IPS-18c (cell line): Measurements from ENCODE around the gene TMPRSS6.

Experiments
- H3K4me3 ChIP-seq: 2 replicates; pipeline ENCODE4 v1.7.0; 2013; ENCODE audit warnings: low read depth, mild to moderate bottlenecking, low read length, moderate library complexity; ENCODE audit not compliant: insufficient read depth
- H3K9me3 ChIP-seq: one replicate; pipeline ENCODE4 v1.6.1; 2013; ENCODE audit warnings: mild to moderate bottlenecking, low read length, moderate library complexity; ENCODE audit not compliant: control insufficient read depth, insufficient read depth

TMPRSS6 gene

DNA sequence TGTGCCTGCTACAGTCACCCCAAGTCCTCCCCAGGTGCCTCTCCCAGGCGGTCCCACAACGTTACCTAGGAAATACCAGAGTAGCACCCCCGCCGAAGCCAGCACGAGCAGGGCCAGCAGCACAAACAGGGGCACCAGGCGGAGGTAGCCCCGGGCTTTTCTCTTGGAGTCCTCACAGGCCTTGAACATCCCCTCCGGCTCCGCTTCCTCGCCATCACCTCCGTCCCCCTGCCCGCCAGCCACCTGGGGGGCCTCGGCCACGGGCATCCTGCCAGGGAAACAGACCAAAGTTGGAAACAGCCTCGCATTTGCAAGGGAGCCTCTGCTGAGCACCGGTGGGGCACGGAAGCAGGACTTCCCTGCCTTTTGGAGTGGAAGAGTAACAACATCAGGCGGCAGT lies 6.4 kb downstream of the TMPRSS6 start:
- Histone ChIP-seq H3K4me3 (no peak overlapping the region), H3K9me3 (no peaks in the 10 kb centered on the region)

DNA sequence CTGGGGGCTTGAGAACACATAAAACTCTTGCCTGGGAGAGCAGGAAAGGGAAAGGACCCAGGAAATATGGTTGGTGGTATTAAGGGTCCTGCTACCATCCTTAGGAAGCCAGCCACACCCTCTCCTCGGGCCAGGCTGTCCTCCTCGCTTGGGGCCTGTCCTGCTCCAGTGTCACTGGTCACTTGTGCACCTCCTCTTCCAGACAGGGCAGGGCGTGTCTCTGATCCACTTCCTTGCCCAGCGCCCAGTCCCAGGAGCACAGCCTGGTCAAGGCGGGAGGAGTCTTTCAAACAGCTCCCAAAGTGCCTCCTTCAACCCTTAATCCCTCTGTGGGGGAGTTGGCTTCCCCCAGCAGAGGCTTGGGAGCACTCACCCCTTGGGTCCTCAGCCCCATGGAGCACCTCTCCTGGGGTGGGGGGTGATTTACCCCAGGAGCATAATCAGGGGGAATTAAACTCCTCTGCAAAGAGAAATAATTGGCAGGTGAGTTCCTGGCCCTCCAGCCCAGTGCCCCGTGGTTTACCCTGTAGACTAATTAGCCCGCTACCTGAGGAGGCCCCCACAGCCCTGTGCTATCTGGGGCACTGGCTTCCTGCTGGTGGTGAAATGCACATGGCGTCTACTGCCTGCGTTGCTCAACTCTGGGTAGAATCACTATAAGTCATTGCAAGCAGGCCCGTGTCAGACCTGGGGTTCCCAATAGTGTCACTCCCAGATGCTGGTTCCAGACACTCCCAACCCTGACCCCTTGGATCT lies 8.0 kb downstream of the TMPRSS6 start:
- H3K4me3 ChIP-seq, result no peak overlapping the region

DNA sequence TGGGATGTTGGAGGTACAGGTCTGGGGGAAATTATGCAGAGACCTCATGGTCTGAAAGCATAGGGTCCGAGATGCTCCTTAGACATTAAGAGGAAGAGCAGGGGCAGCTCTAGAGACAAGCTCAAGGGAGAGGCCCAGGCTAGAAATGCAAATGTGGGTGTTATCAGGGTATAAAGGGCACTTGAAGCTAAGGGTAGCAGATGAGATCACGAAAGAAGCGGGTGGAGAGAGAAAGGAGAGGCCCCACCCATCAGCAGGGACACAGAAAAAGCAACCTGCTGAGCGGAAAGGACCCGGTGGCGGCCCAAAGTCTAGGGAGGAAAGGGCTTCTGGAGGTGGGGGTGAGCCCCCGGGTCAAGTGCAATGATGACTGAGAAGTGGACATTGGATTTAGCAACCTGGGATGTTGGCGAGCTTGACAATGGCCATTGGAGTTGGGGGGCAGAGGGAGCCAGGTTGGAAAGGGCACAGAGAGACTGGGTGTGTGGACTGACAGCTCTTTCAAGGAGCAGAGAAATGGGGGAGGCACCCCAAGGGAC lies 8.9 kb downstream of the TMPRSS6 start:
- H3K9me3 ChIP-seq, result no peaks in the 10 kb centered on the region
- no peak overlapping the region for H3K4me3 ChIP-seq

More for the DNA sequence above, 8.0 kb downstream of the TMPRSS6 start:
- H3K9me3 ChIP-seq, result no peaks in the 10 kb centered on the region

DNA sequence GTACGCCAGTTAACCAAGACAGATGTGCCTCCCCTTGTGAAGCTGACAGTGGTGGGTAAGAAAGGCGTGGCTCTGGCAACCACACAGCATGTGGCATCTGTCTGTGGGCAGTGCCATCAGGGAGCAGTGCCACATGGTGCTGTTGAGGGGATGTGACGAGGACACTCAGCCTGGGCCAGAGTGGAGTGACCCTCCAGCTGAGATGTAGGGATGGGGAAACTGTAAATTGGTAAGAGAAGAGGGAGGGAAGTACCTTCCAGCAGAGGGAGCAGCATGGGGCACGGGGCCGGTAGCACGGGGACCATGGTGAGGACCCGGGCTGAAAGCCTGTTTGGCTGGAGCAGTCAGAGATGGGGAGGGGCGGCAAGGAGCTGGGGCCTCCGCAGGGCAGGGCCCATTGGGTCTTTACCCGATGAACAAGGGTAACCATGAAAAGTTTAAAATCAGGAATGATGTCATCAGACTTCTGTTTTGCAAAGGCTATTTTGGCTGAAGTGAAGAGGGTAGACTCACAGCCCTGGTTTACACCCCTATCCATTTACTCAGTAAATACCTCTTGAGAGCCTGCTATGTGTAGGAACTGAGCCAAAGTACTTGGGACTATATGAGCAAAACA lies 10.4 kb downstream of the TMPRSS6 start:
- no peak overlapping the region for H3K4me3 ChIP-seq
- H3K9me3 ChIP-seq, result no peaks in the 10 kb centered on the region

DNA sequence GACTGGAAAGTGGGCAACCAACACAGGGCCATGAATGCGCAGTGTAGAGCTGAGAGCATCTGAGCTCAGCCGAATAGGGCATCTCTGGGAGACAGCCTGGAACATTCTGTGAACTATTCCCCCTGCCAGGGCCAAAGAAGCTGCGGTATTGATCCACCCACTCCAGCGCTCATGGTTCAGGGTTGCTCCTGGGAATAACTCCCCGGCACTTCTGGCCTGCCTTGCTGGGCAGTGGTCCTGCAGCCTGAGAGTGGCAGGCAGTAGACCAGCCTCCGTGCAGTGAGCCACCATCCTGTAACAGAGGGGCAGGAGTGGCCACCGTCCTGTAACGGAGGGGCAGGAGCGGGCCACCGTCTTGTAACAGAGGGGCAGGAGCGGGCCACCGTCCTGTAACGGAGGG lies 12.2 kb downstream of the TMPRSS6 start:
- no peaks in the 10 kb centered on the region for H3K9me3 ChIP-seq
- H3K4me3 ChIP-seq, result no peak overlapping the region

DNA sequence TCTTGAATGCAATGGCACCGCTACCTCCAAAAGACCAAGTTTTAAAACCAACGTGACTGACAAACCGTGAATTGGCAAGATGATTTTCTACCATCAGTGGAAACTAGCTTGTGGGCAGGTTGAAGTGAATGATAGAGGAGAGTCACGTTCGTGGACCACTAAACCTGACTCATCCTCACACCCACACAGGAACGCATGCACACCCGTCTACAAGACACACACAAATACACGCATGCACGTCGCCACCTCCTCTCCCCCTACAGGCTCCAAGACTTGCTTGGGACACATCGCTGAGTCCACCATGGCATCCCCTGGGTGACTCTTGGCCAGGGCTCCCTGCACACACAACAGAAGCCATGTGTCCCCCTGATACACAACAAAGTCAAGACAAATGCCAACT lies 14.4 kb downstream of the TMPRSS6 start:
- H3K9me3 ChIP-seq, result no peaks in the 10 kb centered on the region
- no peak overlapping the region for H3K4me3 ChIP-seq

DNA sequence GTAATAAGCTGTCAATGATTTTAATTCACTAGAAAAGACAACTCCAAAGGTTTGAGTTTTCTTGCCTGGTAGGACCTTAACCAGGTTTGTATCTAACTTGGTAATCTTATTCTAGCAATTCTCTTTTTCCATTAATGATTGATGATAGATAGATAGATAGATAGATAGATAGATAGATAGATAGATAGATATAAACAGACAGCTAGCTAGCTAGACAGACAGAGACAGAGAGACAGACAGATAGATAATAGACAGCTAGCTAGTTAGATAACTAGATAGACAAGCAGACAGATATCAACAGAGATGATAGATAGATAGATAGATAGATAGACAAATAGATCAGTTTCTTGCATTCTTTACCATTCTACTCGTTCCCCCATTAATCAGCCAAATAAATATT lies 15.3 kb downstream of the TMPRSS6 start:
- Histone ChIP-seq H3K4me3 (no peak overlapping the region), H3K9me3 (no peaks in the 10 kb centered on the region)

DNA sequence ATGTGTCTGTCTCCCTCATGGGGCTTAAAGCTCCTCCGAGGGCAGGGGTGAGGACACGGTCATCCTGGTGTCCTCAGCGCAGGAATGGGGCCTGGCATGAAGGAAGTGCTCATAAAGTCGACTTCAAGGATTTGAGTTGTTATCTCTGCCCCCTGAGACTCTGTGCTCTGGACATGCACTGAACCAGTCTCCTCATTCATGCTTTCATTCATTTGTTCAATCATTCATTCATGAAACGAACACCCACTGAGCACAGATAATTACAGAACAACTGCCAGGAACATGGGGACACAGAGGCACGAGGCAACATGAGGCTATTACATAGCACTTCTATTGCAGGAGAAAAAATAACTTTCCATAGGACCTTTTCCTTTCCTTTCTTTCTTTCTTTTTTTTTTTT lies 16.5 kb downstream of the TMPRSS6 start:
- Histone ChIP-seq H3K4me3 (no peak overlapping the region), H3K9me3 (no peaks in the 10 kb centered on the region)

DNA sequence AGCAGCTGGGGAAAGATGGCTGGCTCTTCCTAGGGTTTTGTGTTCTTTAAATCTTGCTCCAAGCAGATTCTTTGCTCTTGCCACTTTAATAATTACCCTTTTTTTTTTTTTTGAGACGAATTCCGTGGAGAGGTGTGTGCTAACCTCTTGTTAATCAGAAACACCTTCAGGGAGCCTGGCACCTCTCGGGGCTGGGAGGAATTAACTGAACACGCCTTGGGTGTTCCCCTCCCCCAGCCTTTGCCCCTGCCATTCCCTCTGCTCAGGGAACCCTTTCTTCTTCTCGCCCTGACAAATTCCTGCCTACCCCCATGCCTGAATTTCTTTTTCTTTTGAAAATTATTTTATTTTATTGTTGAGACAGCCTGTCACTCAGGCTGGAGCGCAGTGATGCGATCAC lies 17.5 kb downstream of the TMPRSS6 start:
- Histone ChIP-seq H3K9me3 (no peaks in the 10 kb centered on the region), H3K4me3 (no peak overlapping the region)

DNA sequence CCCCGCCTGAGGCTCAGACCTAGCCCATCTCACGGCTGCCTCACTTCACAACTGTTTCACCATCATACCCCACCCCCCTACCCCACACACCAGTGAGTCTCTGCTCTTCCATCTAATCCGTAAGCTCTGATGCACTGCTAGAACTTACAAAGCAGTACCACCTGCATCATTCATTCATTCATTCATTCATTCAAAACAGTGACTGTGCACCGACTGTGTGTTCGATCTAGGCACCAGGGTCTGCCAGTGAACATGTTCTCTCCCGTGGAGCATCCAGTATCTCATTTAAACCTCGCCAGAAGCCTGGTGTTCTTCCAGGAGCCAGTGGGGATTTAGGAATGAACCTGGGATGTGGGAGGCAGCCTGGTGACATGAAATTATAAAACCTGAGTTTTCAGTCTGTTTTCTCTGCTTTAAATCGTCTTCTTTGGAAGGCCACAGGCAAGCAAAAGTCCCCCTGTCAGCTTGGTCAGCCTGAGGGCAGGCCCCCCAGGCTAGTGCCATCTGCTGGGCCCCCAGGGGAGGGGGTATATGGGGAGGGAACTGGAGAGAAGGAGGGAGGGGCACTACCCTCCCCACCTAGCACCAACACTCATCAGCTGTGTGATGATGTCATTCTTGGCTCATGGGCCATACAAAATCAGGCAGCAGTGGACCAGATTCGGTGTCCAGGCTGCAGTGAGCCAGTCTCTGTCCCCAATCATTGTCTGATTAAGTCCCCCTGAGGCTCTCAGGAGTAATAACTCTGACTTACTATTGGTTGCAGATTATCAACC lies 18.4 kb downstream of the TMPRSS6 start:
- H3K4me3 ChIP-seq, result no peak overlapping the region
- no peaks in the 10 kb centered on the region for H3K9me3 ChIP-seq

DNA sequence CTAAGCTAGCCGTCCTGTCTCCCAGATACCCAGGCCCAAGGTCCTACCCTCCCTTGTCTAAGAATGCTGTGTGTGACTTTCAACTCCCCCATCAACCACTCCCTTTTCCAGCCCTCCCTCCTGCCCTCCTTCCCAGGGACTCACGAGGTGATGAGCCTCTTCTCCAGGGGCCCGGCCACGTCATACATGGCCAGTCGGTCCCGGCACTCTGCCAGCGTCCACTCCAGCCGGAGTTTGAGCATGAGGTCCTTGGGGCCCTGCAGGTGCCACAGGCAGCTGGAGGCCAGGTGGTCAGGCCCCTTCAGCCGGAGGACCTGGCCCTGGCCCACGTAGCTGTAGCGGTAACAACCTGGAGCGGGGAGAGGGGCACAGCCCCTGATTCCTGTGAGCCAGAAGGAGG lies 20.1 kb downstream of the TMPRSS6 start:
- H3K4me3 ChIP-seq, result no peak overlapping the region
- H3K9me3 ChIP-seq, result no peaks in the 10 kb centered on the region

DNA sequence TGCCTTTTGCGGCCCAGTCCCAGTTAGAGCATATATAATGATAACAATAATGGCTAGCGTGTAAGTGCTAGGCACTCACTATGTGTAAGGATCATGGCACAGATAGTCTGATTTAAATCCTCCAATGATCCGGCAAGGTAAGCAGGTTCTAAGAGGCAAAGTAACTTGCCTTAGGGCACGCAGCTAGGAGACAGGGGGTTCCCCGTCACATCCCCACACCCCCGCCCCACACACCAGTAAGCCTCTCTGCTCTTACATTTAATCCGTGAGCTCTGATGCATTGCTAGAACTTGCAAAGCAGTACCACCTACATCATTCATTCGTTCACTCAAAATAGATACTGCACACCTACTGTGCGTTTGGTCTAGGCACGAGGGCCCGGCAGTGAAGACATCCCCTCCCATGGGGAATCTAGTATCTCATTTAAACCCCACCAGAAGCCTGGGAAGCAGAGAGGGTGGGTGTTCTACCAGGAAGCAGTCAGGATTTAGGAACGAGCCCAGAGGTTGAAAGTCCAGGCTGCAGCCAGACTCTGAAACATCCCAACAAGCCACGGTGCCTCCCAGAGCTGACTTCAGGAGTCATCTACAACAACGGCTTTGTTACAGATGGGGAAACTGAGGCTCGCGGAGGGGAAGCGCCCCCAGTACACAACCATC lies 20.6 kb downstream of the TMPRSS6 start:
- H3K4me3 ChIP-seq, result no peak overlapping the region

DNA sequence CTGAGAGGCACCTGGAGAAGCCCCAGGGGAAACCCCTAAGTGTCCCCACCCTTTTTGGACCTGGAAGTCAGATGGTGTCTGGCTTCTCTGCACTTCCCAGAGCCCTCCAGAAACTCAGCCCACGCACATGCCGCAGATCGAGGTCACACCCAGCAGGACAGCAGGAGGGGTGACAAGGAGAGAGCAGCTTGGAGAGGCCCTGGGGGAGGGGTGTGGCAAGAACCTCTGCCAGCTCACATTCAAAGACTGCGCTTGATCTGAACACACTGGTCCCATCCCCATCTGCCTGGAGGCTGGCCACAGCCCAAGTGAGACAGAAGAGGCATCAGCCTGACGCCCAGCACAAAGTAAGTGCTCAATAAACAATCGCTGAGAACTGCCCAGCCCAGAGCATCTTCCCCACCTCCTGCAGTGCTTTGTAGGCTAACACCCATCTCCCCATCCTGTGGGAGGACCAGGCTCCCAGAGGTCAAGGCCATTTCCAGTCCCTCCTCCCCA lies 21.4 kb downstream of the TMPRSS6 start:
- no peaks in the 10 kb centered on the region for H3K9me3 ChIP-seq
- no peak overlapping the region for H3K4me3 ChIP-seq

More for the DNA sequence above, 20.6 kb downstream of the TMPRSS6 start:
- no peaks in the 10 kb centered on the region for H3K9me3 ChIP-seq

DNA sequence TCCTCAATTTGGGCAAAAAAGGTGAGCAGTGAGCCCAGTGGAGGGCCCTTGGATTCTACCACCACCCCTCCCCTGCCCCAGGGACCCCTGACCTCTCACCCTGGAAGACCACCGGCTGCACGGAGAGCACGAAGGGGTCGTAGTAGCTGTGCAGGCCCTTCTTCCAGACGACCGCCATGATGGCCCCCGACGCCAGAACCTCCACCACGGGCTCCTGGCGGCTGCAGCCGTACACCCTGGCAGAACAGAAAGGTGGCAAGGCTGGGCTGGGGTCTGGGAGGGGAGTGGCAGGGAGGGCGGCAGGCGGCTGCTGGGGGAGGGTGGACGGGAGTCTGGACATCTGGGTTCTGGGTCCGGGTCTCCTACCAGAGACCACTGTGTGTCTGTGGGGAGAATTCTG lies 23.3 kb downstream of the TMPRSS6 start:
- no peaks in the 10 kb centered on the region for H3K9me3 ChIP-seq
- no peak overlapping the region for H3K4me3 ChIP-seq

DNA sequence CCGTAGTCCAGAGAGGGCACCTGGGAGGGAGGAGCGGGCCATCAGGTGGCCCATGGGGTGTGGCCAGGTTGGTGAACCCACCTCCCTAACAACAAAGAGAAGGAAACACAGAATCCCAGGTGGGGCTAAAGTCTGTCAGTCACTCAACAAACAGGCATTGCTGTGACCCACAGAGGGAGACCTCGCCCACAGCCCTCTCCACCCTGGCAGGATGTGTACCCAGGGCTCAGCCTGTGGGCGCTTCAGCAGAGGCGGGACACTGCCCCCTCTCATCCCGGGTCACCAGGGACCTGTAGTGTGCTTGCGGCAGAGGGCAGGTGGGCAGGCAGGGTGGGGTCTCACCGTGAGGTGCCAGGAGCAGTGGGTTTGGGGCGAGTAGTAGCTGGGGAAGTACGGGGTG lies 25.1 kb downstream of the TMPRSS6 start:
- Histone ChIP-seq H3K9me3 (no peaks in the 10 kb centered on the region), H3K4me3 (no peak overlapping the region)

DNA sequence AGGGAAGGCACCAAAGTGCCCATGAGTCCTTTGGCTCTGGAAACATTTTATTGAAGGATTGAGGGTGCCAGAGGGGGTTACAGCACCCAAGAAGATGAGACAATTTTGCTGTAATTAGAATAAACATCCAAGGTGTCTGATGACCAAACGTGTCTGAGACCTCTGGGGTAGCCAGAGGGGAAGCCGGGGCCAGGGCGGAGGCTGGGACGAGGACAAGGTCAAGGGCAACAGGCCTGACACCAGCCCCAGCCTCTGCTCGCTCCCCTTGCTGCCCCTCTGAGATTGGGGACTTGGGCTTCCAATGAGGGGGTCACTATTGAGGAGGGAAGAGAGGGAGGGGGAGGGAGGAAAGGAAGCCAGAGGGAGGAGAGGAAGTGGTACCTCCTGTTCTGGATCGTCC lies 25.6 kb downstream of the TMPRSS6 start:
- H3K4me3 ChIP-seq, result no peak overlapping the region
- H3K9me3 ChIP-seq, result no peaks in the 10 kb centered on the region

DNA sequence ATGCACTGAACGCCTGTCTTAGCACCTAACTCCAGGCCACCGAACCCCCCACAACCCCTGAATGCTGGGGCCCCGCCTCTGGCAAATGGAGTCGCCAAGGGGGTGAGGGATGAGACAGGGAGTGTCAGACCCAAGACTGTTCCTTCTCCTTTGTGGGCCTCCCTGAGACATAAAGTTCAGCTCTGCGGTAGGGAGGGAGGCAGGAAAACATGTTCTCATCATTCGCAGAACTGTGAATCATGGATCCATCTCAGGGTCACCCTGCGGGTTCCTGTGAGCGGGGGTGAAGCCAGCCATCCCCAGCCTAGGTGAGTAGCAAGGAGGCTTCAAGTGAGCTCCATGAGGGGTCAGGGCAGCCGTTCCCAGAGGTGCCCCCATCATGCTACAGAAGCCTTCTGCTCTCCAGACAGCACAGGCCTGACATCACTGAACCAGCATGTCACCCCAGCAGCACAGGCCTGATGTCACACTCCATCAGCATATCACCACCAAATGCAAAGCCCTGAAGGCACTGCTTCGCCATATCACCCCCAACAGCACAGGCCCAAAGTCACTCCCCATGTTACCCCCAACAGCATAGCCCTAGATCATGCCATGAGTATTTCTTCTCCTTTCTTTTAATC lies 27.2 kb downstream of the TMPRSS6 start:
- H3K9me3 ChIP-seq, result no peaks in the 10 kb centered on the region

More for the DNA sequence above, 27.2 kb downstream of the TMPRSS6 start:
- H3K4me3 ChIP-seq, result no peak overlapping the region
